Mesenchymal stem cell (in vitro differentiated cells and primary cell): ENCODE measurements around the gene GLT6D1.

Experiments used
- DNase-seq: peaks from one replicate; pipeline ENCODE4 v3.0.0-alpha.2; 2013
- H2AFZ ChIP-seq: one replicate; pipeline ENCODE4 v1.6.1; 2013; ENCODE audit warnings: low read depth, mild to moderate bottlenecking, control low read depth, inconsistent platforms, low read length, moderate library complexity
- H2AK5ac ChIP-seq: 2 replicates; pipeline ENCODE4 v1.6.1; 2013; ENCODE audit warnings: low read length, moderate library complexity, mild to moderate bottlenecking, inconsistent platforms; ENCODE audit not compliant: severe bottlenecking
- H2BK120ac ChIP-seq: one replicate; pipeline ENCODE4 v1.6.1; 2013; ENCODE audit warnings: low read depth, mild to moderate bottlenecking, inconsistent platforms, low read length, moderate library complexity
- H2BK12ac ChIP-seq, 2 experiments: one replicate each; pipeline ENCODE4 v1.6.1; 2013; ENCODE audit warnings: inconsistent platforms in 2 of 2, low read length in 2 of 2, mild to moderate bottlenecking in 2 of 2, moderate library complexity in 2 of 2, control low read depth in 1 of 2
- H2BK15ac ChIP-seq: one replicate; pipeline ENCODE4 v1.6.1; 2013; ENCODE audit warnings: mild to moderate bottlenecking, low read depth, inconsistent platforms; ENCODE audit not compliant: poor library complexity, severe bottlenecking
- H2BK5ac ChIP-seq: 2 replicates; pipeline ENCODE4 v1.6.1; 2013; ENCODE audit warnings: low read depth, mild to moderate bottlenecking, low read length, control low read depth, inconsistent platforms; ENCODE audit not compliant: poor library complexity, severe bottlenecking
- H3K14ac ChIP-seq, 2 experiments: one replicate each; pipeline ENCODE4 v1.6.1; 2013; ENCODE audit warnings: inconsistent platforms in 2 of 2, low read length in 2 of 2, control low read depth in 1 of 2, mild to moderate bottlenecking in 1 of 2, moderate library complexity in 1 of 2
- H3K18ac ChIP-seq, 2 experiments: one replicate each; pipeline ENCODE4 v1.6.1; 2013; ENCODE audit warnings: inconsistent platforms in 2 of 2, low read length in 2 of 2, control low read depth in 1 of 2, low read depth in 1 of 2, mild to moderate bottlenecking in 1 of 2
- H3K23ac ChIP-seq, 2 experiments: one replicate each; pipeline ENCODE4 v1.6.1; 2013; ENCODE audit warnings: inconsistent platforms in 2 of 2, low read length in 2 of 2, mild to moderate bottlenecking in 2 of 2, moderate library complexity in 2 of 2, control low read depth in 1 of 2
- H3K27ac ChIP-seq: 2 replicates; pipeline ENCODE4 v1.5.1; 2013; ENCODE audit warnings: mild to moderate bottlenecking, moderate library complexity, low read length, control low read depth, inconsistent platforms; ENCODE audit not compliant: poor library complexity, severe bottlenecking
- H3K27me3 ChIP-seq, 2 experiments: 2 replicates each; pipeline versions ENCODE4 v1.6.1 to v1.7.0; 2013; ENCODE audit warnings: low read length in 2 of 2, mild to moderate bottlenecking in 2 of 2, moderate library complexity in 2 of 2, control low read depth in 1 of 2, inconsistent platforms in 1 of 2; ENCODE audit not compliant: control insufficient read depth in 1 of 2, insufficient read depth in 1 of 2
- H3K36me3 ChIP-seq, 2 experiments: 2 replicates each; pipeline versions ENCODE4 v1.6.1 to v1.7.0; 2013; ENCODE audit warnings: low read length in 2 of 2, control low read depth in 1 of 2, inconsistent platforms in 1 of 2, low read depth in 1 of 2, mild to moderate bottlenecking in 1 of 2; ENCODE audit not compliant: insufficient read depth in 2 of 2, control insufficient read depth in 1 of 2
- H3K4ac ChIP-seq, 2 experiments: one replicate each; pipeline ENCODE4 v1.6.1; 2013; ENCODE audit warnings: inconsistent platforms in 2 of 2, low read length in 2 of 2, mild to moderate bottlenecking in 2 of 2, moderate library complexity in 2 of 2, control low read depth in 1 of 2, low read depth in 1 of 2
- H3K4me1 ChIP-seq: 2 replicates; pipeline ENCODE4 v1.6.1; 2013; ENCODE audit warnings: low read depth, low read length, control low read depth; ENCODE audit not compliant: control insufficient read depth, insufficient read depth
- H3K4me2 ChIP-seq: 2 replicates; pipeline ENCODE4 v1.6.1; 2013; ENCODE audit warnings: low read length, mild to moderate bottlenecking, inconsistent platforms; ENCODE audit not compliant: poor library complexity, severe bottlenecking
- H3K4me3 ChIP-seq, 2 experiments: 2 replicates each; pipeline versions ENCODE4 v1.5.1 to v1.7.0; 2013; ENCODE audit warnings: low read length in 2 of 2, mild to moderate bottlenecking in 2 of 2, control low read depth in 1 of 2, low read depth in 1 of 2; ENCODE audit not compliant: insufficient read depth in 1 of 2
- H3K79me1 ChIP-seq: replicated peaks from 2 replicates; pipeline ENCODE4 v1.6.1; 2013; ENCODE audit warnings: mild to moderate bottlenecking, control low read depth, low read length, inconsistent platforms; ENCODE audit not compliant: poor library complexity, severe bottlenecking
- H3K9ac ChIP-seq: 2 replicates; pipeline ENCODE4 v1.7.0; 2013; ENCODE audit warnings: mild to moderate bottlenecking, low read length, moderate library complexity
- H3K9me3 ChIP-seq: 2 replicates; pipeline ENCODE4 v1.7.0; 2013; ENCODE audit warnings: mild to moderate bottlenecking, low read length; ENCODE audit not compliant: control insufficient read depth
- H4K8ac ChIP-seq: one replicate; pipeline ENCODE4 v1.6.1; 2013; ENCODE audit warnings: inconsistent platforms, mild to moderate bottlenecking, low read length, moderate library complexity
- H4K91ac ChIP-seq: one replicate; pipeline ENCODE4 v1.6.1; 2013; ENCODE audit warnings: mild to moderate bottlenecking, low read length, inconsistent platforms
- WGBS: methylation state at CpG from one replicate; pipeline ENCODE4 v1.1.7; 2013; ENCODE audit warnings: mixed read lengths; 5-methylcytosine and 5-hydroxymethylcytosine counted together

The GLT6D1 gene

DNA sequence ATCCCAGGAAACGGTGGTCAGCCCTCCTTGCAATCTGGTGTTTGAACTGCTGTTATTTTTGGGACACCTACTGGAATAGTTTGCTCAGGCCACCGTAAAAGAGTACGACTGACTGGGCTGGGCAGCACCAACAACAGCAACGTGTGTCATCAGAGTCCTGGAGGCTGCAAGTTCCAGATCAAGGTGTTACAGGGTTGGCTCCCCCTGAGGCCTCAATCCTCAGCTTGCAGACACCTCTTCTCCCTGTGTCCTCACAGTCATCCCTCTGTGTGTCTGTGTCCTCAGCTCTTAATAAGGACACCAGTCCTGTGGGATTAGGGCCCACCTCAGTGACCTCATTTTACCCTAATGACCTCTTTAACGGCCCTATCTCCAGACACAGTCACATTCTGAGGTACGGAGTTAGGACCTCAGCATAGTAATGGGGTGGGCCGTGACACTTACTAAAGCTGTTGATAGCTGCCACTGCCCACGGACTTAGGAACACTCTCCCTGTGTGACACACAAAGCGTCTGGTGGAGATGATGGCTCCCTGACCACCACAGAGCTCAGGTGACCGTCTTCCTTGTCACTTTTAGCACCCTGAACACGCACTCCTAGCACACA lies 16.8 kb downstream of the GLT6D1 start:
- H3K9me3 ChIP-seq = peaks cover 11% of the 10 kb centered on the region
- H2AFZ ChIP-seq = no peak overlapping the region
- H3K18ac ChIP-seq = no peak overlapping the region
- no peak overlapping the region for H3K4ac ChIP-seq
- no peaks in the 10 kb centered on the region for H3K36me3 ChIP-seq
- no peak overlapping the region for H2BK5ac ChIP-seq
- no peak overlapping the region for H3K4me2 ChIP-seq
- H4K8ac ChIP-seq = no peak overlapping the region
- no peak overlapping the region for H2AK5ac ChIP-seq
- no peak overlapping the region for H3K27ac ChIP-seq
- H2BK120ac ChIP-seq = no peak overlapping the region
- peaks cover 0 to 33% of the 10 kb centered on the region in 2 experiments for H3K27me3 ChIP-seq
- no peaks in the 10 kb centered on the region for H3K79me1 ChIP-seq
- 72% methylated on average over 11 of the region's 11 CpGs for WGBS
- no peak overlapping the region for H4K91ac ChIP-seq
- H3K4me3 ChIP-seq = no peak overlapping the region
- no peak overlapping the region for H2BK15ac ChIP-seq
- no peak overlapping the region for H3K23ac ChIP-seq
- no peak overlapping the region for H3K14ac ChIP-seq
- no peaks in the 10 kb centered on the region for H3K4me1 ChIP-seq
- no peak overlapping the region for H2BK12ac ChIP-seq
- no peak for DNase-seq
- H3K9ac ChIP-seq = no peak overlapping the region

GRCh38 chr9:135620558-135620957 lies 18.8 kb downstream of the GLT6D1 start:
- no peak overlapping the region for H3K4ac ChIP-seq
- no peak overlapping the region for H3K23ac ChIP-seq
- H2BK120ac ChIP-seq = no peak overlapping the region
- H3K79me1 ChIP-seq = no peaks in the 10 kb centered on the region
- H2AFZ ChIP-seq = no peak overlapping the region
- no peak overlapping the region for H2AK5ac ChIP-seq
- no peak overlapping the region for H3K18ac ChIP-seq
- no peaks in the 10 kb centered on the region for H3K36me3 ChIP-seq
- H3K4me3 ChIP-seq = no peak overlapping the region
- H4K91ac ChIP-seq = no peak overlapping the region
- H3K9me3 ChIP-seq = peaks cover under 1% of the 10 kb centered on the region
- 92% methylated on average over 6 of the region's 7 CpGs for WGBS
- no peak overlapping the region for H4K8ac ChIP-seq
- no peak overlapping the region for H2BK12ac ChIP-seq
- H3K27ac ChIP-seq = no peak overlapping the region
- no peak overlapping the region for H3K4me2 ChIP-seq
- no peak overlapping the region for H3K9ac ChIP-seq
- no peaks in the 10 kb centered on the region for H3K4me1 ChIP-seq
- DNase-seq = no peak
- H3K14ac ChIP-seq = no peak overlapping the region
- no peak overlapping the region for H2BK5ac ChIP-seq
- H3K27me3 ChIP-seq = peaks cover 0 to 49% of the 10 kb centered on the region in 2 experiments
- H2BK15ac ChIP-seq = no peak overlapping the region

DNA sequence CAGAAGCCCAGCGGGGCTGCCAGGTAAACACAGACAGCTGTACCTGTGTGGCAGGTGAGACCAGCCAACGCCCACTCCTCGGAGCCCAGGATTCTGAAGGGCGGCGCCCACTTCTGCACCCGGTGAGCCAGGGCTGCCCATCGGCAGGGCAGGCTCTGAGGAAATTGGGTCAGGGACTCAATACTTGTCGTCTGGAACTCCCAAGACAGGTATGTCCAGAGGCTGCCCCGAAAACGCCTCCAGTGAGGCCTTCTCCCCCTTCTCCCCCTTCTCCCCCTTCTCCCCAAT lies 19.8 kb downstream of the GLT6D1 start:
- DNase-seq = no peak
- H2BK15ac ChIP-seq = no peak overlapping the region
- no peak overlapping the region for H3K23ac ChIP-seq
- H2AK5ac ChIP-seq = no peak overlapping the region
- H3K36me3 ChIP-seq = no peaks in the 10 kb centered on the region
- H3K4me2 ChIP-seq = no peak overlapping the region
- H2BK120ac ChIP-seq = no peak overlapping the region
- H4K8ac ChIP-seq = no peak overlapping the region
- peaks cover 0 to 59% of the 10 kb centered on the region in 2 experiments for H3K27me3 ChIP-seq
- H2BK12ac ChIP-seq = no peak overlapping the region
- no peak overlapping the region for H4K91ac ChIP-seq
- H3K14ac ChIP-seq = no peak overlapping the region
- H3K4me3 ChIP-seq = no peak overlapping the region
- no peak overlapping the region for H3K9ac ChIP-seq
- no peaks in the 10 kb centered on the region for H3K79me1 ChIP-seq
- no peak overlapping the region for H3K4ac ChIP-seq
- H3K27ac ChIP-seq = no peak overlapping the region
- WGBS = 84% methylated on average over 10 of the region's 10 CpGs
- H2BK5ac ChIP-seq = no peak overlapping the region
- no peaks in the 10 kb centered on the region for H3K9me3 ChIP-seq
- H3K18ac ChIP-seq = no peak overlapping the region
- no peaks in the 10 kb centered on the region for H3K4me1 ChIP-seq
- no peak overlapping the region for H2AFZ ChIP-seq

- H2BK12ac ChIP-seq = no peak overlapping the region
- H3K4me3 ChIP-seq = no peak overlapping the region
- H2BK15ac ChIP-seq = no peak overlapping the region
- H4K91ac ChIP-seq = no peak overlapping the region
- no peak overlapping the region for H3K27ac ChIP-seq
- no peaks in the 10 kb centered on the region for H3K79me1 ChIP-seq
- no peak overlapping the region for H2AK5ac ChIP-seq
- no peaks in the 10 kb centered on the region for H3K9me3 ChIP-seq
- no peaks in the 10 kb centered on the region for H3K36me3 ChIP-seq
- no peak overlapping the region for H2BK120ac ChIP-seq
- H3K4ac ChIP-seq = no peak overlapping the region
- DNase-seq = no peak
- no peak overlapping the region for H3K4me2 ChIP-seq
- H2AFZ ChIP-seq = no peak overlapping the region
- H4K8ac ChIP-seq = no peak overlapping the region
- no peak overlapping the region for H2BK5ac ChIP-seq
- no peak overlapping the region for H3K14ac ChIP-seq
- H3K23ac ChIP-seq = no peak overlapping the region
- peaks cover 0 to 60% of the 10 kb centered on the region in 2 experiments for H3K27me3 ChIP-seq
- H3K9ac ChIP-seq = no peak overlapping the region
- 73% methylated on average over 8 of the region's 8 CpGs for WGBS
- no peaks in the 10 kb centered on the region for H3K4me1 ChIP-seq
- no peak overlapping the region for H3K18ac ChIP-seq
Observed at GRCh38 chr9:135618866-135619598, 20.3 kb downstream of the GLT6D1 start.
